K562 (cell line): ENCODE data around the gene SRMS. TPM values are rescaled to one million over a fixed set of nuclear protein-coding genes. Genes with fewer than 3 reads are reported as not detected.
A peak's percentile ranks its signal among the peaks of the same experiment; 100 is the strongest.

Source experiments
- ATAC-seq: fragments of 200-7000 bp; cut with Tn5 transposase; 3 replicates; pipeline ENCODE4 v1.9.1; 2020; ENCODE audit warnings: moderate library complexity
- BruUV-seq: library from RNA; stranded (reverse); fragments of 400-500 nt; replicated peaks from 2 replicates; lab custom pipeline; 2021; lab: Mats Ljungman, UMichigan
- CTCF ChIA-PET: fragments of 300-600 bp; formaldehyde crosslinking; extraction: SDS; loops from one replicate; lab custom pipeline; 2021; ENCODE audit warnings: low intra/inter-chr PET ratio; lab: Yijun Ruan, JAX
- POLR2A ChIA-PET: fragments of 300-600, 350-650 bp; sonication (Branson Sonifier 250); formaldehyde crosslinking; extraction: SDS; loops from one replicate; lab custom pipeline; 2021; ENCODE audit warnings: antibody characterized with exemption, inconsistent platforms; lab: Yijun Ruan, JAX
- DNase-seq, 4 experiments: peaks; one replicate each; pipeline versions ENCODE4 v3.0.0 to v3.0.0-alpha.2; 2011 to 2018; ENCODE audit warnings: low spot score in 3 of 4, mixed read lengths in 3 of 4; ENCODE audit errors: extremely low read depth in 1 of 4
- FAIRE-seq: peaks from 2 replicates; lab custom pipeline; 2011; peaks lifted over from hg19 to GRCh38; lab: Jason Lieb, UNC
- H2AFZ ChIP-seq: 2 replicates; pipeline ENCODE4 v1.6.0; 2011; ENCODE audit warnings: low read depth, low read length, control low read depth, inconsistent platforms
- H3K27ac ChIP-seq: fragments of 200-600 bp; 3 replicates; pipeline ENCODE4 v1.8.0; 2011; ENCODE audit warnings: low read depth, mild to moderate bottlenecking, control low read depth, inconsistent platforms, low read length, moderate library complexity, mixed read lengths; ENCODE audit errors: extremely low read depth
- H3K27me3 ChIP-seq, 2 experiments: fragments of 300-600 bp in 1 of 2; 2 replicates in 1 of 2; 3 replicates in 1 of 2; pipeline versions ENCODE4 v1.6.0 to v1.8.0; 2011; ENCODE audit warnings: inconsistent platforms in 2 of 2, low read length in 2 of 2, mild to moderate bottlenecking in 1 of 2, mixed read lengths in 1 of 2, moderate library complexity in 1 of 2; ENCODE audit not compliant: control insufficient read depth in 2 of 2, insufficient read depth in 2 of 2
- H3K36me3 ChIP-seq: fragments of 300-600 bp; 3 replicates; pipeline ENCODE4 v1.8.0; 2011; ENCODE audit warnings: mild to moderate bottlenecking, low read length, inconsistent platforms; ENCODE audit not compliant: control insufficient read depth, insufficient read depth
- H3K4me1 ChIP-seq, 2 experiments: fragments of 200-600 bp in 1 of 2; replicated peaks in 1 of 2; 2 replicates in 1 of 2; 3 replicates in 1 of 2; pipeline versions ENCODE4 v1.5.1 to v1.8.0; 2011; ENCODE audit warnings: inconsistent platforms in 2 of 2, low read length in 2 of 2, mild to moderate bottlenecking in 1 of 2, mixed read lengths in 1 of 2, moderate library complexity in 1 of 2; ENCODE audit not compliant: control insufficient read depth in 2 of 2, insufficient read depth in 2 of 2
- H3K4me2 ChIP-seq: 2 replicates; pipeline ENCODE4 v1.6.1; 2011; ENCODE audit warnings: low read length, control low read depth, inconsistent platforms, mixed read lengths; ENCODE audit not compliant: insufficient read depth
- H3K4me3 ChIP-seq: fragments of 200-600 bp; sonication (generic), shearing (Covaris generic); 2 replicates; pipeline ENCODE4 v1.5.1; 2016; ENCODE audit warnings: control low read depth, inconsistent platforms
- H3K79me2 ChIP-seq: fragments of 200-600 bp; 3 replicates; pipeline ENCODE4 v1.8.0; 2011; ENCODE audit warnings: low read length, inconsistent platforms; ENCODE audit not compliant: control insufficient read depth, insufficient read depth
- H3K9ac ChIP-seq, 2 experiments: 2 replicates each; pipeline versions ENCODE4 v1.6.0 to v1.6.1; 2011; ENCODE audit warnings: low read depth in 2 of 2, low read length in 2 of 2, control low read depth in 1 of 2, inconsistent platforms in 1 of 2, mild to moderate bottlenecking in 1 of 2, mixed read lengths in 1 of 2; ENCODE audit not compliant: insufficient read depth in 1 of 2
- H3K9me1 ChIP-seq: one replicate; pipeline ENCODE4 v1.6.0; 2011; ENCODE audit warnings: inconsistent platforms, mild to moderate bottlenecking, low read length, moderate library complexity; ENCODE audit not compliant: control insufficient read depth, insufficient read depth
- H3K9me3 ChIP-seq: replicated peaks from 2 replicates; pipeline ENCODE4 v1.5.1; 2011; ENCODE audit warnings: low read depth, low read length, inconsistent platforms; ENCODE audit not compliant: control insufficient read depth, insufficient read depth
- H4K20me1 ChIP-seq: replicated peaks from 2 replicates; pipeline ENCODE4 v1.6.1; 2011; ENCODE audit warnings: low read length, inconsistent platforms, mixed read lengths; ENCODE audit not compliant: control insufficient read depth, insufficient read depth
- CBX8 ChIP-seq: fragments of 200-600 bp; sonication (generic); IDR thresholded peaks from 2 replicates; pipeline ENCODE4 v1.6.1; 2012; ENCODE audit warnings: borderline replicate concordance, mixed run types, low read depth, mild to moderate bottlenecking, moderate library complexity, mixed read lengths, low read length, control low read depth, inconsistent platforms; ENCODE audit not compliant: poor library complexity, severe bottlenecking; ENCODE audit errors: extremely low read depth
- HOMEZ ChIP-seq: fragments of 250-450 bp; sonication (Bioruptor Pico); IDR thresholded peaks from 2 replicates; pipeline ENCODE4 v1.4.0; 2020; ENCODE audit warnings: mild to moderate bottlenecking, moderate library complexity
- KDM5B ChIP-seq: fragments of 200-600 bp; sonication (generic); IDR thresholded peaks from 2 replicates; pipeline ENCODE4 v1.6.1; 2012; ENCODE audit warnings: low read depth, mild to moderate bottlenecking, moderate library complexity, low read length, control low read depth, inconsistent platforms; ENCODE audit not compliant: insufficient replicate concordance
- POLR2A ChIP-seq: fragments of 450-650 bp; conservative IDR thresholded peaks from 2 replicates; pipeline ENCODE4 v1.6.1; 2016
- POLR2AphosphoS2 ChIP-seq: IDR thresholded peaks from 2 replicates; pipeline ENCODE4 v1.6.1; 2012; ENCODE audit warnings: low read length, improper control_type of control experiment
- RBM15 ChIP-seq: fragments of 200-400 bp; formaldehyde crosslinking; IDR thresholded peaks from 2 replicates; pipeline ENCODE4 v1.6.1; 2018; ENCODE audit warnings: mild to moderate bottlenecking, low read length, moderate library complexity; ENCODE audit not compliant: insufficient read depth
- SLC30A9 ChIP-seq: fragments of 250-450 bp; sonication (Bioruptor Pico); IDR thresholded peaks from 2 replicates; pipeline ENCODE4 v1.8.0; 2022; ENCODE audit warnings: mild to moderate bottlenecking, moderate library complexity
- ZNF134 ChIP-seq: fragments of 250-450 bp; sonication (Bioruptor Pico); conservative IDR thresholded peaks from 2 replicates; pipeline ENCODE4 v1.4.0; 2020
- ZNF274 ChIP-seq: IDR thresholded peaks from 2 replicates; pipeline ENCODE4 v1.6.1; 2011; ENCODE audit warnings: low read depth, mild to moderate bottlenecking, low read length, moderate library complexity, borderline replicate concordance
- ZZZ3 ChIP-seq: fragments of 450-650 bp; IDR thresholded peaks from 2 replicates; pipeline ENCODE4 v1.6.1; 2016; ENCODE audit warnings: antibody characterized with exemption, mild to moderate bottlenecking, moderate library complexity
- WGBS: fragments of 100-300 bp; shearing (Covaris generic); methylation state at CpG from one replicate; pipeline ENCODE4 v1.1.6; 2016; ENCODE audit warnings: low coverage, mixed read lengths; ENCODE audit not compliant: insufficient coverage; ENCODE audit errors: missing lambda C conversion rate; 5-methylcytosine and 5-hydroxymethylcytosine counted together
- in situ Hi-C: fragments of 300-500 bp; cut with MboI; formaldehyde crosslinking; loops from 4 replicates; pipeline ENCODE4 v1.15.0; 2018; ENCODE audit warnings: inconsistent platforms, mixed read lengths
- intact Hi-C: fragments of 100-400 bp; cut with micrococcal nuclease; formaldehyde crosslinking; loops from 2 replicates; pipeline ENCODE4 v1.14.2; 2022
- polyA plus RNA-seq, 8 experiments: library from polyadenylated mRNA; depleted of rRNA in 4 of 8; stranded (reverse) in 5 of 8; unstranded in 3 of 8; fragments of >200 nt; fragmentation: Nextera tagmentation in 2 of 8; fragmentation: Illumina TruSeq in 1 of 8; extraction: Ambion mirVana in 2 of 8; extraction: Trizol in 1 of 8; gene quantifications; 2 replicates each; pipeline versions ENCODE4 v1.2.1 to v1.2.3, GENCODE V29; 2011 to 2014; ENCODE audit warnings: inconsistent platforms in 1 of 8, missing spikeins in 1 of 8
- total RNA-seq, 7 experiments: library from RNA; depleted of rRNA in 6 of 7; stranded (reverse); fragments of >200 nt in 6 of 7; fragmentation: Illumina TruSeq in 2 of 7; extraction: Trizol in 2 of 7; gene quantifications; 2 replicates each; pipeline versions ENCODE4 v1.2.1 to v1.2.3, GENCODE V29; 2011 to 2021; ENCODE audit warnings: low replicate concordance in 1 of 7
- TF ChIP-seq, protein P1 (sequence below): fragments of 450-650 bp; IDR thresholded peaks from 2 replicates; pipeline ENCODE4 v1.6.1; 2016; ENCODE audit warnings: low read depth

Gene SRMS
- total and polyA plus RNA-seq, 9 of the 15 experiments (the other 6 are each of a cell fraction or from before 2014, with no cell fraction given), result 0.07 TPM; not detected in 8

DNA sequence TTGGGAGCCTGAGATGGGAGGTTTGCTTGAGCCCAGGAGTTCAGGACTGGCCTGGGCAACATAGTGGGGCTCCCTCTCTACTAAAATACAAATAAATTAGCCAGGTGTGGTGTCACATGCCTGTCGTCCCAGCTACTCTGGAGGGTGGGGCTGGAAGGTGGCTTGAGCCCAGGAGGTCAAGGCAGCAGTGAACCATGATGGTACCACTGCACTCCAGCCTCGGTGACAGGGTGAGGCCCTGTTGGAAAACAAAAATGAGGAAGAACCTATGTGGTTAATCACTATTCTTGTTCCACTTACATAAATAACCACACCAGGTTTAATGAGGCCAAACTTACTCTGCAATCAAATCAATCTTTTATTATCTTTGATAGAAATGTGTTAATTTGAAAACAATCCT lies 21.6 kb downstream of the SRMS start:
- no TSS peak for BruUV-seq
- Histone ChIP-seq H3K27ac (no peak overlapping the region), H3K4me2 (no peak overlapping the region), H3K9me1 (no peaks in the 10 kb centered on the region), H3K4me3 (no peak overlapping the region), H3K27me3 (peaks cover 0 to 22% of the 10 kb centered on the region in 2 experiments; a peak in 1 of 5 replicates), H3K79me2 (peaks cover 12% of the 10 kb centered on the region), H3K4me1 (peaks cover 4 to 48% of the 10 kb centered on the region in 2 experiments), H3K36me3 (peaks cover 23% of the 10 kb centered on the region; the same call in 2 of the 3 replicates), H3K9ac (no peak overlapping the region), H4K20me1 (peaks cover 5% of the 10 kb centered on the region; the same call in 1 of the 2 replicates), H2AFZ (no peak overlapping the region), H3K9me3 (peaks cover 7% of the 10 kb centered on the region)
- DNase-seq (no peak), ATAC-seq (no peak), FAIRE-seq (no peak)
- POLR2A ChIA-PET, result interaction anchor here (0.6 to 4.0 kb wide), 6 partner anchors 9 to 260 kb away, joined by 3 to 27 read pairs (median 4); partner anchors contain the start of gene PTK6
- in situ Hi-C loops, result no loop called here
- intact Hi-C loops, result no loop called here
- WGBS, result 3% methylated on average over 2 of the region's 2 CpGs
- CTCF ChIA-PET, result no interaction called here
- TF ChIP-seq POLR2A, result no peak; the same call in 1 of the 2 replicates
- TF ChIP-seq HOMEZ (CRISPR knock-in tag), result no peak
- 0 out of 2 replicates have a peak, but pooled peaks have one; percentile 50 for TF ChIP-seq POLR2AphosphoS2
- TF ChIP-seq, protein P1, sequence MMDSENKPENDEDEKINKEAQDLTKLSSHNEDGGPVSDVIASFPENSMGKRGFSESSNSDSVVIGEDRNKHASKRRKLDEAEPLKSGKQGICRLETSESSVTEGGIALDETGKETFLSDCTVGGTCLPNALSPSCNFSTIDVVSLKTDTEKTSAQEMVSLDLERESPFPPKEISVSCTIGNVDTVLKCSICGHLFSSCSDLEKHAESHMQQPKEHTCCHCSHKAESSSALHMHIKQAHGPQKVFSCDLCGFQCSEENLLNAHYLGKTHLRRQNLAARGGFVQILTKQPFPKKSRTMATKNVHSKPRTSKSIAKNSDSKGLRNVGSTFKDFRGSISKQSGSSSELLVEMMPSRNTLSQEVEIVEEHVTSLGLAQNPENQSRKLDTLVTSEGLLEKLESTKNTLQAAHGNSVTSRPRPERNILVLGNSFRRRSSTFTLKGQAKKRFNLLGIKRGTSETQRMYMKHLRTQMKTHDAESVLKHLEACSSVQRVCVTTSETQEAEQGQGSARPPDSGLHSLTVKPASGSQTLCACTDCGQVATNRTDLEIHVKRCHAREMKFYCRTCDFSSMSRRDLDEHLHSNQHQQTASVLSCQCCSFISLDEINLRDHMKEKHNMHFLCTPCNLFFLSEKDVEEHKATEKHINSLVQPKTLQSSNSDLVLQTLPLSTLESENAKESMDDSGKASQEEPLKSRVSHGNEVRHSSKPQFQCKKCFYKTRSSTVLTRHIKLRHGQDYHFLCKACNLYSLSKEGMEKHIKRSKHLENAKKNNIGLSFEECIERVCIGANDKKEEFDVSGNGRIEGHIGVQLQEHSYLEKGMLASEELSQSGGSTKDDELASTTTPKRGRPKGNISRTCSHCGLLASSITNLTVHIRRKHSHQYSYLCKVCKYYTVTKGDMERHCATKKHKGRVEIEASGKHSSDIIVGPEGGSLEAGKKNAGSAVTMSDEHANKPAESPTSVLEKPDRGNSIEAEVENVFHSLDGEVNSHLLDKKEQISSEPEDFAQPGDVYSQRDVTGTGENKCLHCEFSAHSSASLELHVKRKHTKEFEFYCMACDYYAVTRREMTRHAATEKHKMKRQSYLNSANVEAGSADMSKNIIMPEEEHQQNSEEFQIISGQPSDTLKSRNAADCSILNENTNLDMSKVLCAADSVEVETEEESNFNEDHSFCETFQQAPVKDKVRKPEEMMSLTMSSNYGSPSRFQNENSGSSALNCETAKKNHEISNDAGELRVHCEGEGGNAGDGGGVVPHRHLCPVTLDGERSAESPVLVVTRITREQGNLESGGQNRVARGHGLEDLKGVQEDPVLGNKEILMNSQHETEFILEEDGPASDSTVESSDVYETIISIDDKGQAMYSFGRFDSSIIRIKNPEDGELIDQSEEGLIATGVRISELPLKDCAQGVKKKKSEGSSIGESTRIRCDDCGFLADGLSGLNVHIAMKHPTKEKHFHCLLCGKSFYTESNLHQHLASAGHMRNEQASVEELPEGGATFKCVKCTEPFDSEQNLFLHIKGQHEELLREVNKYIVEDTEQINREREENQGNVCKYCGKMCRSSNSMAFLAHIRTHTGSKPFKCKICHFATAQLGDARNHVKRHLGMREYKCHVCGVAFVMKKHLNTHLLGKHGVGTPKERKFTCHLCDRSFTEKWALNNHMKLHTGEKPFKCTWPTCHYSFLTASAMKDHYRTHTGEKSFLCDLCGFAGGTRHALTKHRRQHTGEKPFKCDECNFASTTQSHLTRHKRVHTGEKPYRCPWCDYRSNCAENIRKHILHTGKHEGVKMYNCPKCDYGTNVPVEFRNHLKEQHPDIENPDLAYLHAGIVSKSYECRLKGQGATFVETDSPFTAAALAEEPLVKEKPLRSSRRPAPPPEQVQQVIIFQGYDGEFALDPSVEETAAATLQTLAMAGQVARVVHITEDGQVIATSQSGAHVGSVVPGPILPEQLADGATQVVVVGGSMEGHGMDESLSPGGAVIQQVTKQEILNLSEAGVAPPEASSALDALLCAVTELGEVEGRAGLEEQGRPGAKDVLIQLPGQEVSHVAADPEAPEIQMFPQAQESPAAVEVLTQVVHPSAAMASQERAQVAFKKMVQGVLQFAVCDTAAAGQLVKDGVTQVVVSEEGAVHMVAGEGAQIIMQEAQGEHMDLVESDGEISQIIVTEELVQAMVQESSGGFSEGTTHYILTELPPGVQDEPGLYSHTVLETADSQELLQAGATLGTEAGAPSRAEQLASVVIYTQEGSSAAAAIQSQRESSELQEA, result no peak
- no peak for TF ChIP-seq ZNF274
- TF ChIP-seq KDM5B, result peak; percentile 61
- no peak for TF ChIP-seq SLC30A9 (CRISPR knock-in tag)
- no peak for TF ChIP-seq CBX8
- no peak for TF ChIP-seq RBM15
- TF ChIP-seq ZZZ3, result no peak
- TF ChIP-seq ZNF134 (CRISPR knock-in tag), result no peak
